Transverse colon (tissue), 4 donors: Measurements from ENCODE around the gene DGLUCY. TPM values are rescaled to one million over a fixed set of nuclear protein-coding genes. Genes with fewer than 3 reads are reported as not detected.

Experiments used
- DNase-seq: peaks from one replicate; pipeline ENCODE4 v3.0.0-alpha.2; 2019
- H3K27ac ChIP-seq, 4 donors: fragments of 200-600 bp; sonication (generic); 2 replicates each; pipeline ENCODE4 v1.5.1; 2016 to 2018; ENCODE audit warnings: inconsistent platforms in 4 of 4
- H3K27me3 ChIP-seq: fragments of 200-600 bp; sonication (generic); 2 replicates; pipeline ENCODE4 v1.5.1; 2017; ENCODE audit warnings: inconsistent platforms
- H3K36me3 ChIP-seq, 4 donors: fragments of 200-600 bp; sonication (generic); 2 replicates each; pipeline ENCODE4 v1.5.1; 2017 to 2019; ENCODE audit warnings: inconsistent platforms in 4 of 4
- H3K4me1 ChIP-seq, 4 donors: fragments of 200-600 bp; sonication (generic); 2 replicates each; pipeline ENCODE4 v1.5.1; 2017 to 2020; ENCODE audit warnings: inconsistent platforms in 4 of 4
- H3K4me3 ChIP-seq, 4 donors: fragments of 200-600 bp; sonication (generic); 1 replicate in 1 of 4; 2 replicates in 3 of 4; pipeline versions ENCODE4 v1.5.1 to v1.6.1; 2017 to 2019; ENCODE audit warnings: inconsistent platforms in 4 of 4
- H3K9me3 ChIP-seq, 2 donors: fragments of 200-600 bp; sonication (generic); 2 replicates each; pipeline ENCODE4 v1.5.1; 2017 to 2019; ENCODE audit warnings: inconsistent platforms in 2 of 2
- CTCF ChIP-seq, 5 experiments: fragments of 200-600 bp in 3 of 5; fragments of 450-650 bp in 2 of 5; sonication (generic) in 3 of 5; IDR thresholded peaks; 1 replicate in 2 of 5; 2 replicates in 3 of 5; pipeline ENCODE4 v1.5.1; 2016 to 2017; ENCODE audit warnings: antibody characterized with exemption in 5 of 5, inconsistent platforms in 3 of 5, mild to moderate bottlenecking in 2 of 5, moderate library complexity in 1 of 5
- EP300 ChIP-seq: sonication (generic); formaldehyde crosslinking; IDR thresholded peaks from one replicate; pipeline ENCODE4 v1.6.1; 2017; ENCODE audit warnings: antibody characterized with exemption, low read depth
- POLR2A ChIP-seq: fragments of 450-650 bp; IDR thresholded peaks from one replicate; pipeline ENCODE4 v1.6.1; 2016; ENCODE audit warnings: antibody characterized with exemption, mild to moderate bottlenecking, moderate library complexity
- POLR2AphosphoS5 ChIP-seq, 3 donors: sonication (generic); formaldehyde crosslinking; IDR thresholded peaks; one replicate each; pipeline ENCODE4 v1.6.1; 2016; ENCODE audit warnings: antibody characterized with exemption in 3 of 3
- WGBS, 2 donors: methylation state at CpG; one replicate each; pipeline ENCODE4 v1.1.5; 2018; ENCODE audit warnings: low coverage in 1 of 2; 5-methylcytosine and 5-hydroxymethylcytosine counted together
- in situ Hi-C, 4 donors: fragments of 200-750 bp; cut with MboI; loops; one replicate each; pipeline versions ENCODE4 v1.15.0 to v1.15.1; 2017; ENCODE audit warnings: low sequenced_read_pairs in 3 of 4, low pct_ligation_motif_present in 1 of 4, low pct_unique_long_range_greater_than_20kb in 1 of 4
- intact Hi-C: fragments of 100-400 bp; cut with DNase I; formaldehyde crosslinking; loops from one replicate; pipeline ENCODE4 v1.15.1; 2023; ENCODE audit warnings: low total_unique reads
- total RNA-seq, 4 donors: library from RNA; depleted of rRNA; stranded (reverse); fragments of >200 nt; gene quantifications; one replicate each; pipeline ENCODE4 v1.1.0, GENCODE V29; 2016

The DGLUCY gene
- total RNA-seq, 4 donors from 2014 or later, result 62.1 to 229 (median 102) TPM

GRCh38 chr14:91070572-91070971 is 43.3 kb upstream of the DGLUCY start:
- in situ Hi-C loops, result loop anchor here in 1 of 4 donors (25.0 kb wide), 1 partner anchor 158 kb away; no protein-coding TSS in a partner anchor
- TF ChIP-seq POLR2AphosphoS5 (IDR thresholded peaks at IDR 0.05) (no peak), CTCF (IDR thresholded peaks at IDR 0.05) (no peak), EP300 (no peak), POLR2A (no peak)
- DNase-seq, result no peak
- Histone ChIP-seq H3K4me3 (no peak overlapping the region), H3K27ac (no peak overlapping the region), H3K9me3 (no peaks in the 10 kb centered on the region), H3K27me3 (no peaks in the 10 kb centered on the region), H3K4me1 (peaks cover 0 to 10% (median 0%) of the 10 kb centered on the region in 4 donors), H3K36me3 (no peaks in the 10 kb centered on the region)
- intact Hi-C loops, result no loop called here

- DNase-seq, result no peak
- H3K4me3 ChIP-seq, result no peak overlapping the region
- no peaks in the 10 kb centered on the region for H3K9me3 ChIP-seq
- H3K27ac ChIP-seq, result peak overlapping the region in 3 of 4 donors; percentile 32 to 50 (median 48)
- intact Hi-C loops (no loop called here), in situ Hi-C loops (no loop called here)
- peaks cover 0 to 10% (median 0%) of the 10 kb centered on the region in 4 donors for H3K4me1 ChIP-seq
- no peaks in the 10 kb centered on the region for H3K36me3 ChIP-seq
- TF ChIP-seq EP300 (no peak), POLR2A (no peak), POLR2AphosphoS5 (IDR thresholded peaks at IDR 0.05) (no peak), CTCF (IDR thresholded peaks at IDR 0.05) (no peak)
- WGBS, 2 donors, result 50 to 58% methylated on average over 3 to 5 of the region's 5 CpGs
- no peaks in the 10 kb centered on the region for H3K27me3 ChIP-seq
Observed at GRCh38 chr14:91075553-91075952, 38.3 kb upstream of the DGLUCY start.

GRCh38 chr14:91078095-91078737 is 35.7 kb upstream of the DGLUCY start:
- intact Hi-C loops, result no loop called here
- WGBS, 2 donors, result 78 to 87% methylated on average over 5 to 9 of the region's 9 CpGs

GRCh38 chr14:91080071-91080470 is 33.8 kb upstream of the DGLUCY start:
- intact Hi-C loops (no loop called here), in situ Hi-C loops (no loop called here)
- H3K27ac ChIP-seq, result no peak overlapping the region
- no peak for DNase-seq
- H3K4me3 ChIP-seq, result no peak overlapping the region
- H3K9me3 ChIP-seq, result no peaks in the 10 kb centered on the region
- TF ChIP-seq POLR2AphosphoS5 (IDR thresholded peaks at IDR 0.05), result no peak
- no peak for TF ChIP-seq POLR2A
- TF ChIP-seq CTCF (IDR thresholded peaks at IDR 0.05), result no peak
- no peak for TF ChIP-seq EP300
- WGBS, 2 donors, result 89 to 94% methylated on average over 6 of the region's 6 CpGs
- no peaks in the 10 kb centered on the region for H3K36me3 ChIP-seq
- H3K27me3 ChIP-seq, result no peaks in the 10 kb centered on the region
- peaks cover 0 to 20% (median 5%) of the 10 kb centered on the region in 4 donors for H3K4me1 ChIP-seq

More at GRCh38 chr14:91078095-91078737, 35.7 kb upstream of the DGLUCY start:
- H3K27ac ChIP-seq, result peak overlapping the region in 1 of 4 donors; percentile 16
- DNase-seq, result no peak
- no peaks in the 10 kb centered on the region for H3K27me3 ChIP-seq
- H3K4me3 ChIP-seq, result no peak overlapping the region
- TF ChIP-seq EP300 (no peak), CTCF (IDR thresholded peaks at IDR 0.05) (no peak), POLR2A (no peak), POLR2AphosphoS5 (IDR thresholded peaks at IDR 0.05) (no peak)
- peaks cover 0 to 21% (median 5%) of the 10 kb centered on the region in 4 donors for H3K4me1 ChIP-seq
- H3K9me3 ChIP-seq, result no peaks in the 10 kb centered on the region
- no peaks in the 10 kb centered on the region for H3K36me3 ChIP-seq
- in situ Hi-C loops, result no loop called here
